Tibial nerve (tissue), 4 donors: ENCODE data around the gene MAPK10. TPM values are rescaled to one million over a fixed set of nuclear protein-coding genes. Genes with fewer than 3 reads are reported as not detected.

ENCODE experiments used
- DNase-seq, 2 donors: peaks; one replicate each; pipeline ENCODE4 v3.0.0-alpha.2; 2019; ENCODE audit warnings: low spot score in 2 of 2
- H3K27ac ChIP-seq, 4 donors: fragments of 200-600 bp; sonication (generic) in 3 of 4; one replicate each; pipeline ENCODE4 v1.5.1; 2017 to 2019; ENCODE audit warnings: mild to moderate bottlenecking in 1 of 4
- H3K27me3 ChIP-seq, 2 donors: fragments of 200-600 bp; sonication (generic) in 1 of 2; one replicate each; pipeline versions ENCODE4 v1.5.1 to v1.6.0; 2017 to 2019
- H3K36me3 ChIP-seq, 3 donors: fragments of 200-600 bp; sonication (generic); one replicate each; pipeline ENCODE4 v1.5.1; 2018 to 2019
- H3K4me1 ChIP-seq, 4 donors: fragments of 200-600 bp; sonication (generic) in 3 of 4; one replicate each; pipeline ENCODE4 v1.5.1; 2017 to 2019
- H3K4me3 ChIP-seq, 4 donors: fragments of 200-600 bp; sonication (generic) in 3 of 4; one replicate each; pipeline ENCODE4 v1.5.1; 2017 to 2019; ENCODE audit warnings: mild to moderate bottlenecking in 1 of 4, moderate library complexity in 1 of 4
- H3K9me3 ChIP-seq, 4 donors: fragments of 200-600 bp; sonication (generic) in 3 of 4; one replicate each; pipeline ENCODE4 v1.5.1; 2017 to 2019
- EP300 ChIP-seq, 2 donors: sonication (generic); formaldehyde crosslinking; IDR thresholded peaks; one replicate each; pipeline ENCODE4 v1.6.1; 2017; ENCODE audit warnings: antibody characterized with exemption in 2 of 2, mild to moderate bottlenecking in 1 of 2
- POLR2A ChIP-seq, 2 donors: fragments of 450-650 bp; IDR thresholded peaks; one replicate each; pipeline ENCODE4 v1.6.1; 2017; ENCODE audit warnings: antibody characterized with exemption in 2 of 2, mild to moderate bottlenecking in 2 of 2, moderate library complexity in 2 of 2
- WGBS, 2 donors: methylation state at CpG; one replicate each; pipeline ENCODE4 v1.1.5; 2018; 5-methylcytosine and 5-hydroxymethylcytosine counted together
- total RNA-seq, 4 donors: library from RNA; depleted of rRNA; stranded (reverse); fragments of >200 nt; gene quantifications; one replicate each; pipeline ENCODE4 v1.1.0, GENCODE V29; 2016
- TF ChIP-seq, protein P1 (sequence below), 5 experiments: fragments of 200-600 bp in 3 of 5; fragments of 450-650 bp in 2 of 5; sonication (generic) in 3 of 5; IDR thresholded peaks; one replicate each; pipeline ENCODE4 v1.5.1; 2016 to 2019; ENCODE audit warnings: antibody characterized with exemption in 5 of 5, mild to moderate bottlenecking in 3 of 5, moderate library complexity in 2 of 5

MAPK10 gene
- total RNA-seq, 4 donors from 2014 or later, result 20.7 to 34.5 (median 28.0) TPM

DNA sequence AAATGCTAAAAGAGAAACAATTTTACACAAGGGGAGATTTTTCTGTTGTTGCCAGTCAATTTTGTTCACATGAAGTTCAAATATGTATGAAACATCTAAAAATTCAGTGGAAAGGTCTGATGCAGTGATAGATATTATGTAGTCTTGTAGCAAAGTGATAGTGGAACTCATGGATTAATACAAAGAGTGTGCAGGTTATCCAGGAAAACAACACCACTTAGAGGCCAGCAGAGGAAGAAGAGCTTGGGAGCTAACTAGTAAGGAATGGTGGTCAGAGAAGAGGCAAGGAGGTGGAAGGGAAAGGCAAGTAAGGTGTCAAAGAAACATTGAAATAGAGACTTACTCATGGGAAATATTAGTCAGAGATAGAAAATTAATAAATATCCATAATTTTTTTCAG lies 395.6 kb downstream of the MAPK10 start:
- Histone ChIP-seq H3K36me3 (no peaks in the 10 kb centered on the region), H3K27ac (no peak overlapping the region)

DNA sequence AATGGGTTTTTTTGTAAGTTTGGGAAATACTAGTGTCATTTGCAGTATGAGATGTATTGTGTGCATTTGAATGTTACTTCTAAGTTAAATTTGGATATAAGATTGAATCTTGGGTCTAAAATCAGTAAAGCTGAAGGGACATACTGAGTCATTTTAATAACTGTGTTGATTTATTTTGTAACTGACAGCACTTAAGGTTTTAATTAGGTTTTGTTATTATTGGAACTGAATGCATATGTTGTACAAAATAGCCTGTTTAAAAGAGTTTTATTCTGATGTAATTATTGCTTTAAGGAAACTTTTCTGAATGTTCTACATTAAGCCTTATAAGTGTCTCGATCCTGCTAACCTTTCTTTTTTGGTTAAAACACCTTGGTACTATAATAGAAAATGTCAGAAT lies 396.6 kb downstream of the MAPK10 start:
- Histone ChIP-seq H3K36me3 (no peaks in the 10 kb centered on the region), H3K4me3 (no peak overlapping the region), H3K27me3 (no peaks in the 10 kb centered on the region), H3K4me1 (peaks cover 0 to 13% (median 0%) of the 10 kb centered on the region in 4 donors), H3K9me3 (no peaks in the 10 kb centered on the region), H3K27ac (no peak overlapping the region)
- 89 to 90% methylated on average over 1 of the region's 1 CpG for WGBS, 2 donors
- TF ChIP-seq EP300 (IDR thresholded peaks at IDR 0.05), result no peak
- TF ChIP-seq, protein P1, sequence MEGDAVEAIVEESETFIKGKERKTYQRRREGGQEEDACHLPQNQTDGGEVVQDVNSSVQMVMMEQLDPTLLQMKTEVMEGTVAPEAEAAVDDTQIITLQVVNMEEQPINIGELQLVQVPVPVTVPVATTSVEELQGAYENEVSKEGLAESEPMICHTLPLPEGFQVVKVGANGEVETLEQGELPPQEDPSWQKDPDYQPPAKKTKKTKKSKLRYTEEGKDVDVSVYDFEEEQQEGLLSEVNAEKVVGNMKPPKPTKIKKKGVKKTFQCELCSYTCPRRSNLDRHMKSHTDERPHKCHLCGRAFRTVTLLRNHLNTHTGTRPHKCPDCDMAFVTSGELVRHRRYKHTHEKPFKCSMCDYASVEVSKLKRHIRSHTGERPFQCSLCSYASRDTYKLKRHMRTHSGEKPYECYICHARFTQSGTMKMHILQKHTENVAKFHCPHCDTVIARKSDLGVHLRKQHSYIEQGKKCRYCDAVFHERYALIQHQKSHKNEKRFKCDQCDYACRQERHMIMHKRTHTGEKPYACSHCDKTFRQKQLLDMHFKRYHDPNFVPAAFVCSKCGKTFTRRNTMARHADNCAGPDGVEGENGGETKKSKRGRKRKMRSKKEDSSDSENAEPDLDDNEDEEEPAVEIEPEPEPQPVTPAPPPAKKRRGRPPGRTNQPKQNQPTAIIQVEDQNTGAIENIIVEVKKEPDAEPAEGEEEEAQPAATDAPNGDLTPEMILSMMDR (IDR thresholded peaks at IDR 0.05), result no peak
- TF ChIP-seq POLR2A (IDR thresholded peaks at IDR 0.05), result no peak
- no peak for DNase-seq

More for the DNA sequence above, 395.6 kb downstream of the MAPK10 start:
- TF ChIP-seq, protein P1 (IDR thresholded peaks at IDR 0.05), result no peak
- no peak for TF ChIP-seq POLR2A (IDR thresholded peaks at IDR 0.05)
- TF ChIP-seq EP300 (IDR thresholded peaks at IDR 0.05), result no peak
- Histone ChIP-seq H3K4me1 (peaks cover 0 to 22% (median 0%) of the 10 kb centered on the region in 4 donors), H3K9me3 (no peaks in the 10 kb centered on the region), H3K27me3 (no peaks in the 10 kb centered on the region), H3K4me3 (no peak overlapping the region)
- DNase-seq, result no peak

DNA sequence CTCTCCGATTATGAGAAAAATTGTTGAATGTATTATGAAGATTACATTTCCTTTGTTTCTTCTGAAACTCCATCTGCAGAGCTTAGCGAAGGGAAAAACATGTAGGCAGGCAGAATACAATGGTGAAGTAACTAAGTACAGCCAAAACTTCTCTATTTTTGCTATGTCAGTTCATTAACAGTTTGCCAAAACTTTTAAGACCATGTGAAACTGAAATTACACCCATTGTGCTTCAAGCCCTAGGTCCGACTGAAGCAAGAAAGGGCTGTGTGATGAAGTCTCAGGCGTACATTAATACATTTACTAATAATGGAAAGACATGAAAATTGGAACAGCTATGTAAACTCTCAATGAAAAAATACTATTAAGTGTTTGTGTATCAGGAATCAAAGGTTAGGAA lies 398.0 kb downstream of the MAPK10 start:
- no peaks in the 10 kb centered on the region for H3K27me3 ChIP-seq
- H3K4me3 ChIP-seq, result no peak overlapping the region
- H3K4me1 ChIP-seq, result peaks cover 0 to 5% (median 0%) of the 10 kb centered on the region in 4 donors
- no peak for DNase-seq
- TF ChIP-seq POLR2A (IDR thresholded peaks at IDR 0.05) (no peak), EP300 (IDR thresholded peaks at IDR 0.05) (no peak)
- TF ChIP-seq, protein P1 (IDR thresholded peaks at IDR 0.05), result no peak
- H3K27ac ChIP-seq, result no peak overlapping the region
- WGBS, 2 donors, result 39 to 41% methylated on average over 4 of the region's 4 CpGs
- no peaks in the 10 kb centered on the region for H3K9me3 ChIP-seq
- H3K36me3 ChIP-seq, result no peaks in the 10 kb centered on the region

DNA sequence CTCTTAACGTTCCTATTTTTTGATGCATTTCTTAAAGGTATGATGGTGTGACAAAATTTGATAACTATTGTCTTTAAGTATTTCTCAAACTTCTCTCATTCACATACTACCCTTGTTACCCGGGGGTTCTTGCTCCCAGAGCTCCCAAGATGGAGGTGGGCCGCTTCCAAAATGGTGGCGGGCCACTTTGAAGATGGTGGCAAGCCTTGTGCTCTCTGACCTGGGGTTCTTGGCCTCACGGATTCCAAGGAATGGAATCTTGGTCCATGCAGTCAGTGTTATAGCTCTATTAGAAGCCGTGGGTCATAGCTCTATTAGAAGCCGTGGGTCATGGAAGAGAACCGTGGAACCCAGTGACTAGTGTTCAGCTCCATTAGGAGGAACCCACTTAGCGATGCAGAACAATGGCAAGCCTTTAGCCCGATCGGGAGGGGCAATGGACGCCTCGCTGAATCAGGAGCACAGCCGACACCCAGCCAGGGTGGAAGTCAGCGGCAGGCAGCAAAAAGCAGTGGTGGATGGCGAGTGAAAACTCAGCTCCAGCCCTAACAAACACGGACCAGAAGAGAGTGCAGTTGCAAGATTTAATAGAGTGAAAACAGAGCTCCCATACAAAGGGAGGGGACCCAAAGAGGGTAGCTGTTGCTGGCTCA lies 403.4 kb downstream of the MAPK10 start:
- no peak for DNase-seq
- 93 to 95% methylated on average over 17 of the region's 17 CpGs for WGBS, 2 donors
- TF ChIP-seq, protein P1 (IDR thresholded peaks at IDR 0.05), result no peak
- no peak for TF ChIP-seq POLR2A (IDR thresholded peaks at IDR 0.05)
- TF ChIP-seq EP300 (IDR thresholded peaks at IDR 0.05), result no peak
- Histone ChIP-seq H3K27ac (no peak overlapping the region), H3K36me3 (no peaks in the 10 kb centered on the region), H3K4me3 (no peak overlapping the region), H3K9me3 (no peaks in the 10 kb centered on the region), H3K27me3 (no peaks in the 10 kb centered on the region), H3K4me1 (peaks cover 0 to 5% (median 0%) of the 10 kb centered on the region in 4 donors)

DNA sequence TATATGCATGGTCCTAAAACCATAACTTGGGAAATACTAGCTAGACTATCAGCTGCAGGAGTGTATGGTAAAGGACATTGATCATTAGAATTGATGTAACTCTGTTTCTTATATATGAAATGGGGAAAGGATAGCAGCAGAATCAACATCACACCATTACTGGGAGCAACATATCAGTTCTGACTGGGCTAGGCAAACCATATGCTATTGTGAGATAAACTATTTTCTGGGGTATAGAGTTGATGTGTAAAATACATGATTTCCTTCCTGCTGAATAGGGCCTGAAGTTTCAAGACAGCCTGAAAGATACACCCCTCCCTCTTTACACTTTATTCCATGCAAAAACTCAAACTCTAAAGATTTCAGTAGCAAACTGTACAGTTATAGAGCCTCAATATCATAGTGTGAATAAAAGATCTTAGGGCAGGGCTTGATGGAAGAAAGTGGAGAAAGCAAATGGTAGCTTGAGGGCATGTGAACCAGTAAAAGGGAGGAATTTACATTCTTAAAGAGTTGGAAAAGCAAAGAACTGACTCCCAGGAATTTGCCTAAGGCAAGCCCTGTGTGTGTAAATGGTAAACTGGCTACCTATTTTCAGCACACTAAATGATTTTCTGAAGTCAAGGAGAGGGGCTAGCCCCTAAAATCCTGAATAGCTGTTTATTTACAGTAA lies 404.1 kb downstream of the MAPK10 start:
- no peaks in the 10 kb centered on the region for H3K9me3 ChIP-seq
- TF ChIP-seq, protein P1 (IDR thresholded peaks at IDR 0.05), result no peak
- TF ChIP-seq EP300 (IDR thresholded peaks at IDR 0.05), result no peak
- no peak for TF ChIP-seq POLR2A (IDR thresholded peaks at IDR 0.05)

More for the DNA sequence above, 404.1 kb downstream of the MAPK10 start:
- H3K4me3 ChIP-seq, result no peak overlapping the region
- no peaks in the 10 kb centered on the region for H3K27me3 ChIP-seq
- H3K4me1 ChIP-seq, result peaks cover 0 to 5% (median 0%) of the 10 kb centered on the region in 4 donors
- no peaks in the 10 kb centered on the region for H3K36me3 ChIP-seq
- DNase-seq, result no peak
- H3K27ac ChIP-seq, result no peak overlapping the region
